GM19324 (cell line): Measurements from ENCODE around the gene GDPD2.
"Not testable (repeated sequence)": the region's sequence is repeated elsewhere in the genome, so short reads cannot be mapped to it uniquely, and the experiment has no call there.

Source experiments
- ATAC-seq: cut with Tn5 transposase; IDR thresholded peaks from one replicate; pipeline ENCODE4 v1.9.1; 2021; ENCODE audit warnings: mild to moderate bottlenecking, moderate library complexity; ENCODE audit not compliant: unreplicated experiment, low FRiP score

GDPD2 gene

GRCh38 chrX:70422851-70423341 lies at the start of gene GDPD2:
Gene GDPD2, plus strand, starts transcription at chrX:70423314. Its CDS starts 1,671 bp downstream, at chrX:70424985.
- ATAC-seq: no peak

GRCh38 chrX:70386235-70386634 lies 36.9 kb upstream of the GDPD2 start:
- ATAC-seq: no peak

GRCh38 chrX:70398899-70399298 lies 24.2 kb upstream of the GDPD2 start:
- no peak for ATAC-seq

- ATAC-seq: not testable (repeated sequence)
Measured at GRCh38 chrX:70400181-70400580, 22.9 kb upstream of the GDPD2 start.

GRCh38 chrX:70402721-70403120 lies 20.4 kb upstream of the GDPD2 start:
- ATAC-seq: no peak

GRCh38 chrX:70405003-70405402 lies 18.1 kb upstream of the GDPD2 start:
- ATAC-seq: no peak

GRCh38 chrX:70410921-70411320 lies 12.2 kb upstream of the GDPD2 start:
- no peak for ATAC-seq

- ATAC-seq: no peak
Measured at GRCh38 chrX:70411475-70411874, 11.6 kb upstream of the GDPD2 start.

GRCh38 chrX:70421618-70422017 lies 1.5 kb upstream of the GDPD2 start:
- no peak for ATAC-seq

- ATAC-seq: no peak
Measured at GRCh38 chrX:70423936-70424675, 992 bp downstream of the GDPD2 start.

- no peak for ATAC-seq
Measured at GRCh38 chrX:70424801-70425200, 1.7 kb downstream of the GDPD2 start.

GRCh38 chrX:70426286-70427278 lies 3.5 kb downstream of the GDPD2 start:
- no peak for ATAC-seq

- no peak for ATAC-seq
Measured at GRCh38 chrX:70427365-70427764, 4.3 kb downstream of the GDPD2 start.

GRCh38 chrX:70429759-70430158 lies 6.6 kb downstream of the GDPD2 start:
- no peak for ATAC-seq

GRCh38 chrX:70432936-70433847 lies 10.1 kb downstream of the GDPD2 start:
- ATAC-seq: no peak

- peak; percentile 54 for ATAC-seq
Measured at GRCh38 chrX:70433848-70434351, 10.8 kb downstream of the GDPD2 start.

- peak; percentile 60 for ATAC-seq
Measured at GRCh38 chrX:70434352-70434866, 11.3 kb downstream of the GDPD2 start.

- ATAC-seq: no peak
Measured at GRCh38 chrX:70434914-70435586, 11.9 kb downstream of the GDPD2 start.

- ATAC-seq: no peak
Measured at GRCh38 chrX:70436343-70436742, 13.2 kb downstream of the GDPD2 start.
